ENCODE results near the gene ZFAND2B. TPM values are rescaled to one million over a fixed set of nuclear protein-coding genes. Genes with fewer than 3 reads are reported as not detected.

The ZFAND2B gene
- polyA plus RNA-seq, 1 donor (not counting 4 experiments of a cell fraction or from before 2014, with no cell fraction given), result 23.2 TPM

GRCh38 chr2:219228911-219229304 is 22.3 kb downstream of the ZFAND2B start:
- Histone ChIP-seq H3K4me3 (ENCODE audit: control insufficient read depth in 2 of 3, extremely low read depth in 1 of 3, insufficient read depth in 2 of 3, low read depth in 1 of 3, low read length in 3 of 3) (peak overlapping the region; percentile 74 to 97 (median 90)), H3K9me3 (ENCODE audit: control insufficient read depth, low read depth, low read length) (no peaks in the 10 kb centered on the region), H3K4me2 (ENCODE audit: control insufficient read depth, extremely low read depth, insufficient read depth, low read depth, low read length) (peak overlapping the region; percentile 99), H3K9ac (ENCODE audit: control insufficient read depth, extremely low read depth, insufficient read depth, low read length) (peak overlapping the region; percentile 94), H3K9me1 (ENCODE audit: control insufficient read depth, extremely low read depth, insufficient read depth, low read length) (peaks cover 3% of the 10 kb centered on the region), H3K4me1 (ENCODE audit: control insufficient read depth, extremely low read depth, insufficient read depth, low read length) (peaks cover 19% of the 10 kb centered on the region), H3K27ac (ENCODE audit: control insufficient read depth, insufficient read depth, low read length) (peak overlapping the region; percentile 91), H2AFZ (ENCODE audit: control insufficient read depth, low read length) (peak overlapping the region; percentile 30), H3K79me2 (ENCODE audit: control insufficient read depth, insufficient read depth, low read length) (peaks cover 35% of the 10 kb centered on the region), H4K20me1 (ENCODE audit: control insufficient read depth, extremely low read depth, insufficient read depth, low read length) (no peaks in the 10 kb centered on the region), H3K27me3 (ENCODE audit: control insufficient read depth, extremely low read depth, insufficient read depth, low read length) (no peaks in the 10 kb centered on the region), H3K36me3 (ENCODE audit: control insufficient read depth in 2 of 2, extremely low read depth in 1 of 2, insufficient read depth in 2 of 2, low read length in 2 of 2) (peaks cover 29 to 43% of the 10 kb centered on the region in 2 experiments)
- FAIRE-seq, result no peak
- DNase-seq (ENCODE audit: low read depth, low spot score), result no peak
- no peak for TF ChIP-seq EZH2 (IDR thresholded peaks at IDR 0.05; ENCODE audit: low read length)
- TF ChIP-seq CTCF (optimal IDR thresholded peaks at IDR 0.05 in 1 of 3, IDR thresholded peaks at IDR 0.05 in 1 of 3, conservative IDR thresholded peaks at IDR 0.05 in 1 of 3; ENCODE audit: extremely low read depth in 1 of 3, insufficient read depth in 2 of 3, low read length in 3 of 3), result no peak
- dilution Hi-C loops (cut with MboI; ENCODE audit: extremely low pct_ligation_motif_present, low sequenced_read_pairs), result no loop called here

- FAIRE-seq, result peak; percentile 64
- H3K4me3 ChIP-seq (ENCODE audit: control insufficient read depth in 2 of 3, extremely low read depth in 1 of 3, insufficient read depth in 2 of 3, low read depth in 1 of 3, low read length in 3 of 3), result peak within 1 kb of the TSS; percentile 74 to 97 (median 90)
- H3K79me2 ChIP-seq (ENCODE audit: control insufficient read depth, insufficient read depth, low read length), result peaks cover 35% of the 10 kb centered on the region
- H2AFZ ChIP-seq (ENCODE audit: control insufficient read depth, low read length), result peak within 1 kb of the TSS; percentile 76
- dilution Hi-C loops (cut with MboI; ENCODE audit: extremely low pct_ligation_motif_present, low sequenced_read_pairs), result no loop called here
- peaks cover 3% of the 10 kb centered on the region for H3K9me1 ChIP-seq (ENCODE audit: control insufficient read depth, extremely low read depth, insufficient read depth, low read length)
- no peak for TF ChIP-seq EZH2 (IDR thresholded peaks at IDR 0.05; ENCODE audit: low read length)
- no peak for TF ChIP-seq CTCF (optimal IDR thresholded peaks at IDR 0.05 in 1 of 3, IDR thresholded peaks at IDR 0.05 in 1 of 3, conservative IDR thresholded peaks at IDR 0.05 in 1 of 3; ENCODE audit: extremely low read depth in 1 of 3, insufficient read depth in 2 of 3, low read length in 3 of 3)
- peak; percentile 89 for DNase-seq (ENCODE audit: low read depth, low spot score)
- H3K27me3 ChIP-seq (ENCODE audit: control insufficient read depth, extremely low read depth, insufficient read depth, low read length), result no peaks in the 10 kb centered on the region
- H3K4me2 ChIP-seq (ENCODE audit: control insufficient read depth, extremely low read depth, insufficient read depth, low read depth, low read length), result peak within 1 kb of the TSS; percentile 99
- peak within 1 kb of the TSS; percentile 91 for H3K27ac ChIP-seq (ENCODE audit: control insufficient read depth, insufficient read depth, low read length)
- peaks cover 28 to 42% of the 10 kb centered on the region in 2 experiments for H3K36me3 ChIP-seq (ENCODE audit: control insufficient read depth in 2 of 2, extremely low read depth in 1 of 2, insufficient read depth in 2 of 2, low read length in 2 of 2)
- peak within 1 kb of the TSS; percentile 94 for H3K9ac ChIP-seq (ENCODE audit: control insufficient read depth, extremely low read depth, insufficient read depth, low read length)
- peaks cover 19% of the 10 kb centered on the region for H3K4me1 ChIP-seq (ENCODE audit: control insufficient read depth, extremely low read depth, insufficient read depth, low read length)
- H3K9me3 ChIP-seq (ENCODE audit: control insufficient read depth, low read depth, low read length), result no peaks in the 10 kb centered on the region
- no peaks in the 10 kb centered on the region for H4K20me1 ChIP-seq (ENCODE audit: control insufficient read depth, extremely low read depth, insufficient read depth, low read length)
Observed at GRCh38 chr2:219229305-219230058, 22.9 kb downstream of the ZFAND2B start, which contains the start of the genes ANKZF1 and ATG9A. Gene ANKZF1, plus strand, starts transcription at chr2:219229806. Its CDS starts 452 bp downstream, at chr2:219230258. Gene ATG9A, minus strand, starts transcription at chr2:219229636. Its CDS starts 1,612 bp downstream, at chr2:219228024.
